Nephron (organoid): Measurements from ENCODE around the gene HMCN1.

Source experiments
- H3K27ac Mint-ChIP-seq, 3 experiments: 2 replicates each; pipeline ENCODE4 v1.8.0; 2020; ENCODE audit warnings: mixed read lengths in 3 of 3, mild to moderate bottlenecking in 2 of 3, moderate library complexity in 1 of 3
- H3K27me3 Mint-ChIP-seq: 2 replicates; pipeline ENCODE4 v1.8.0; 2021; ENCODE audit warnings: low read depth, mild to moderate bottlenecking, moderate library complexity, mixed read lengths
- H3K36me3 Mint-ChIP-seq: 2 replicates; pipeline ENCODE4 v1.8.0; 2020; ENCODE audit warnings: low read depth, mixed read lengths
- H3K4me1 Mint-ChIP-seq: 2 replicates; pipeline ENCODE4 v1.8.0; 2020; ENCODE audit warnings: mixed read lengths
- H3K4me3 Mint-ChIP-seq, 3 experiments: 2 replicates each; pipeline ENCODE4 v1.8.0; 2020; ENCODE audit warnings: mild to moderate bottlenecking in 3 of 3, mixed read lengths in 3 of 3, moderate library complexity in 2 of 3
- H3K9me3 Mint-ChIP-seq: 2 replicates; pipeline ENCODE4 v1.8.0; 2020; ENCODE audit warnings: mixed read lengths
- CTCF ChIP-seq, 3 experiments: fragments of 200-600 bp; sonication (generic); IDR thresholded peaks; one replicate each; pipeline ENCODE4 v1.5.0; 2021; ENCODE audit warnings: antibody characterized with exemption in 3 of 3; ENCODE audit not compliant: unreplicated experiment in 3 of 3

HMCN1 gene

GRCh38 chr1:185860859-185861258 lies 126.7 kb downstream of the HMCN1 start:
- H3K9me3 Mint-ChIP-seq = no peaks in the 10 kb centered on the region
- no peak overlapping the region for H3K27ac Mint-ChIP-seq
- no peaks in the 10 kb centered on the region for H3K27me3 Mint-ChIP-seq
- peaks cover 10% of the 10 kb centered on the region for H3K36me3 Mint-ChIP-seq
- no peak for TF ChIP-seq CTCF (IDR thresholded peaks at IDR 0.05; ENCODE audit: unreplicated experiment in 3 of 3)
- H3K4me1 Mint-ChIP-seq = no peaks in the 10 kb centered on the region
- H3K4me3 Mint-ChIP-seq = no peak overlapping the region

- TF ChIP-seq CTCF (IDR thresholded peaks at IDR 0.05; ENCODE audit: unreplicated experiment in 3 of 3) = no peak
- no peaks in the 10 kb centered on the region for H3K9me3 Mint-ChIP-seq
- no peaks in the 10 kb centered on the region for H3K4me1 Mint-ChIP-seq
- no peak overlapping the region for H3K27ac Mint-ChIP-seq
- H3K27me3 Mint-ChIP-seq = no peaks in the 10 kb centered on the region
- H3K36me3 Mint-ChIP-seq = peaks cover 10% of the 10 kb centered on the region
- no peak overlapping the region for H3K4me3 Mint-ChIP-seq
These were observed 127.4 kb downstream of the HMCN1 start for GRCh38 chr1:185861630-185862029.

GRCh38 chr1:185862235-185862634 lies 128.0 kb downstream of the HMCN1 start:
- Mint-ChIP-seq H3K4me3 (no peak overlapping the region), H3K9me3 (no peaks in the 10 kb centered on the region), H3K4me1 (no peaks in the 10 kb centered on the region), H3K27ac (no peak overlapping the region), H3K36me3 (peaks cover 11% of the 10 kb centered on the region), H3K27me3 (no peaks in the 10 kb centered on the region)
- no peak for TF ChIP-seq CTCF (IDR thresholded peaks at IDR 0.05; ENCODE audit: unreplicated experiment in 3 of 3)

- no peak for TF ChIP-seq CTCF (IDR thresholded peaks at IDR 0.05; ENCODE audit: unreplicated experiment in 3 of 3)
- Mint-ChIP-seq H3K4me3 (no peak overlapping the region), H3K27me3 (no peaks in the 10 kb centered on the region), H3K27ac (no peak overlapping the region), H3K4me1 (no peaks in the 10 kb centered on the region), H3K36me3 (peaks cover 19% of the 10 kb centered on the region), H3K9me3 (no peaks in the 10 kb centered on the region)
These were observed 130.1 kb downstream of the HMCN1 start for GRCh38 chr1:185864331-185864730.

- Mint-ChIP-seq H3K36me3 (peaks cover 19% of the 10 kb centered on the region), H3K4me1 (peaks cover 5% of the 10 kb centered on the region), H3K4me3 (no peak overlapping the region), H3K27ac (no peak overlapping the region), H3K9me3 (no peaks in the 10 kb centered on the region), H3K27me3 (no peaks in the 10 kb centered on the region)
- TF ChIP-seq CTCF (IDR thresholded peaks at IDR 0.05; ENCODE audit: unreplicated experiment in 3 of 3) = no peak
These were observed 130.8 kb downstream of the HMCN1 start for GRCh38 chr1:185864889-185865517.

- peaks cover 5% of the 10 kb centered on the region for H3K4me1 Mint-ChIP-seq
- no peaks in the 10 kb centered on the region for H3K27me3 Mint-ChIP-seq
- no peak overlapping the region for H3K4me3 Mint-ChIP-seq
- H3K27ac Mint-ChIP-seq = no peak overlapping the region
- no peak for TF ChIP-seq CTCF (IDR thresholded peaks at IDR 0.05; ENCODE audit: unreplicated experiment in 3 of 3)
- no peaks in the 10 kb centered on the region for H3K9me3 Mint-ChIP-seq
- H3K36me3 Mint-ChIP-seq = peaks cover 19% of the 10 kb centered on the region
These were observed 135.4 kb downstream of the HMCN1 start for GRCh38 chr1:185869590-185869989.
